ENCODE results near the gene SHB. TPM values are rescaled to one million over a fixed set of nuclear protein-coding genes. Genes with fewer than 3 reads are reported as not detected.

SHB gene
- total RNA-seq, 6 experiments from 2014 or later: 12.0 to 43.1 (median 21.9) TPM

GRCh38 chr9:37950561-37950960, 118.5 kb downstream of the SHB start:
- intact Hi-C loops (cut with DNase I): loop anchor here in 1 of 2 donors (10.0 kb wide), 1 partner anchor 64 kb away; no protein-coding TSS in a partner anchor
- Histone ChIP-seq H3K4me1 (no peaks in the 10 kb centered on the region), H3K9me3 (no peaks in the 10 kb centered on the region), H3K4me3 (no peak overlapping the region), H3K27me3 (no peaks in the 10 kb centered on the region), H3K27ac (no peak overlapping the region), H3K36me3 (peaks cover 5 to 52% (median 17%) of the 10 kb centered on the region in 4 donors)
- ATAC-seq (no peak), DNase-seq (no peak)
- TF ChIP-seq CTCF (IDR thresholded peaks at IDR 0.05): no peak
- no peak for TF ChIP-seq POLR2A (IDR thresholded peaks at IDR 0.05)
- WGBS (ENCODE audit: insufficient coverage, low coverage, low lambda C conversion rate, missing lambda C conversion rate): no CpG with 5 or more reads among the region's 12 CpGs

- intact Hi-C loops (cut with DNase I): no loop called here
- H3K36me3 ChIP-seq: peaks cover 4 to 50% (median 14%) of the 10 kb centered on the region in 4 donors
- no peak overlapping the region for H3K27ac ChIP-seq
These were observed 119.5 kb downstream of the SHB start for GRCh38 chr9:37949576-37949975.

GRCh38 chr9:37948417-37948980, 120.5 kb downstream of the SHB start:
- Histone ChIP-seq H3K36me3 (peaks cover 4 to 49% (median 16%) of the 10 kb centered on the region in 4 donors), H3K27ac (no peak overlapping the region), H3K9me3 (no peaks in the 10 kb centered on the region), H3K27me3 (no peaks in the 10 kb centered on the region), H3K4me3 (no peak overlapping the region), H3K4me1 (no peaks in the 10 kb centered on the region)
- ATAC-seq: no peak
- TF ChIP-seq CTCF (IDR thresholded peaks at IDR 0.05) (no peak), POLR2A (IDR thresholded peaks at IDR 0.05) (no peak)
- 20% methylated on average over 1 of the region's 20 CpGs for WGBS (ENCODE audit: insufficient coverage, low coverage, low lambda C conversion rate, missing lambda C conversion rate)
- DNase-seq: no peak
- intact Hi-C loops (cut with DNase I): no loop called here

More at GRCh38 chr9:37949576-37949975, 119.5 kb downstream of the SHB start:
- 78% methylated on average over 5 of the region's 8 CpGs for WGBS (ENCODE audit: insufficient coverage, low coverage, low lambda C conversion rate, missing lambda C conversion rate)
- Histone ChIP-seq H3K27me3 (no peaks in the 10 kb centered on the region), H3K4me3 (no peak overlapping the region), H3K9me3 (no peaks in the 10 kb centered on the region), H3K4me1 (no peaks in the 10 kb centered on the region)
- no peak for ATAC-seq
- no peak for DNase-seq
- no peak for TF ChIP-seq CTCF (IDR thresholded peaks at IDR 0.05)
- TF ChIP-seq POLR2A (IDR thresholded peaks at IDR 0.05): no peak

GRCh38 chr9:37947977-37948376, 121.0 kb downstream of the SHB start:
- ATAC-seq (no peak), DNase-seq (no peak)
- Histone ChIP-seq H3K27me3 (no peaks in the 10 kb centered on the region), H3K9me3 (no peaks in the 10 kb centered on the region), H3K4me3 (no peak overlapping the region), H3K36me3 (peaks cover 4 to 47% (median 16%) of the 10 kb centered on the region in 4 donors), H3K27ac (no peak overlapping the region), H3K4me1 (no peaks in the 10 kb centered on the region)
- 83% methylated on average over 9 of the region's 9 CpGs for WGBS (ENCODE audit: insufficient coverage, low coverage, low lambda C conversion rate, missing lambda C conversion rate)
- intact Hi-C loops (cut with DNase I): no loop called here
- TF ChIP-seq CTCF (IDR thresholded peaks at IDR 0.05) (no peak), POLR2A (IDR thresholded peaks at IDR 0.05) (no peak)
